Natural killer cell (primary cell): ENCODE measurements around the gene MYL7. TPM values are rescaled to one million over a fixed set of nuclear protein-coding genes. Genes with fewer than 3 reads are reported as not detected.

Source experiments
- ATAC-seq, 3 donors: fragments of 150-1000 bp in 2 of 3; fragments of 200-7000 bp in 1 of 3; cut with Tn5 transposase; 1 replicate in 1 of 3; 2 replicates in 2 of 3; pipeline ENCODE4 v1.10.0; 2021; ENCODE audit warnings: mild to moderate bottlenecking in 2 of 3, moderate library complexity in 2 of 3
- DNase-seq, 2 donors: peaks; one replicate each; pipeline versions ENCODE4 v3.0.0 to v3.0.0-alpha.2; 2013 to 2021; ENCODE audit warnings: mixed read lengths in 1 of 2
- H3K27ac ChIP-seq: one replicate; pipeline ENCODE4 v1.5.1; 2013; ENCODE audit warnings: mild to moderate bottlenecking, low read length
- H3K27me3 ChIP-seq: one replicate; pipeline ENCODE4 v1.6.1; 2013; ENCODE audit warnings: low read length; ENCODE audit not compliant: control insufficient read depth, insufficient read depth
- H3K36me3 ChIP-seq: one replicate; pipeline ENCODE4 v1.6.1; 2013; ENCODE audit warnings: low read length; ENCODE audit not compliant: control insufficient read depth, insufficient read depth
- H3K4me1 ChIP-seq: one replicate; pipeline ENCODE4 v1.6.1; 2013; ENCODE audit warnings: low read length; ENCODE audit not compliant: control insufficient read depth, insufficient read depth
- H3K4me3 ChIP-seq: one replicate; pipeline ENCODE4 v1.5.1; 2013; ENCODE audit warnings: low read length
- H3K9me3 ChIP-seq: one replicate; pipeline ENCODE4 v1.6.1; 2013; ENCODE audit warnings: low read length; ENCODE audit not compliant: control insufficient read depth, insufficient read depth
- H3K27ac Mint-ChIP-seq, 2 donors: one replicate each; pipeline ENCODE4 v1.8.0; 2022; ENCODE audit warnings: mild to moderate bottlenecking in 2 of 2, mixed read lengths in 2 of 2, moderate library complexity in 1 of 2
- H3K27me3 Mint-ChIP-seq, 2 donors: one replicate each; pipeline ENCODE4 v1.8.0; 2022; ENCODE audit warnings: low read depth in 2 of 2, mixed read lengths in 2 of 2
- H3K36me3 Mint-ChIP-seq: one replicate; pipeline ENCODE4 v1.8.0; 2022; ENCODE audit warnings: mixed read lengths
- H3K4me1 Mint-ChIP-seq, 2 donors: one replicate each; pipeline ENCODE4 v1.8.0; 2022; ENCODE audit warnings: mixed read lengths in 2 of 2
- H3K4me3 Mint-ChIP-seq: one replicate; pipeline ENCODE4 v1.8.0; 2022; ENCODE audit warnings: mild to moderate bottlenecking, moderate library complexity, mixed read lengths
- H3K9me3 Mint-ChIP-seq, 2 donors: one replicate each; pipeline ENCODE4 v1.8.0; 2022; ENCODE audit warnings: mixed read lengths in 2 of 2
- CTCF ChIP-seq: fragments of 200-600 bp; IDR thresholded peaks from one replicate; pipeline ENCODE4 v1.8.0; 2022; ENCODE audit warnings: antibody characterized with exemption
- WGBS: methylation state at CpG from one replicate; pipeline ENCODE4 v1.1.7; 2013; ENCODE audit warnings: missing lambda C conversion rate; ENCODE audit not compliant: insufficient coverage; 5-methylcytosine and 5-hydroxymethylcytosine counted together
- intact Hi-C: fragments of 100-400 bp; cut with micrococcal nuclease; formaldehyde crosslinking; loops from one replicate; pipeline ENCODE4 v1.14.2; 2022
- total RNA-seq, 4 donors: library from RNA; stranded (reverse); fragments of 120-200 nt in 1 of 4; gene quantifications; one replicate each; pipeline versions ENCODE4 v1.2.3 to v1.2.4, GENCODE V29; 2013 to 2022

MYL7 gene
- total RNA-seq, 3 donors from 2014 or later (not counting 1 experiment from before 2014, with no cell fraction given) = not detected

GRCh38 chr7:44109991-44110390 lies 31.1 kb downstream of the MYL7 start:
- Histone ChIP-seq H3K36me3 (no peaks in the 10 kb centered on the region), H3K9me3 (no peaks in the 10 kb centered on the region), H3K27ac (no peak overlapping the region), H3K4me1 (peaks cover 10% of the 10 kb centered on the region), H3K4me3 (no peak overlapping the region), H3K27me3 (peaks cover 2% of the 10 kb centered on the region)
- DNase-seq (no peak), ATAC-seq (no peak)
- peaks cover 7% of the 10 kb centered on the region in 2 donors for H3K4me1 Mint-ChIP-seq
- H3K9me3 Mint-ChIP-seq = no peaks in the 10 kb centered on the region
- H3K27ac Mint-ChIP-seq = no peak overlapping the region
- no peak for TF ChIP-seq CTCF
- H3K27me3 Mint-ChIP-seq = peaks cover 0 to 3% of the 10 kb centered on the region in 2 donors
- H3K36me3 Mint-ChIP-seq = no peaks in the 10 kb centered on the region
- intact Hi-C loops = no loop called here
- H3K4me3 Mint-ChIP-seq = no peak overlapping the region
- 95% methylated on average over 18 of the region's 18 CpGs for WGBS

- Histone ChIP-seq H3K9me3 (no peaks in the 10 kb centered on the region), H3K36me3 (no peaks in the 10 kb centered on the region), H3K4me3 (no peak overlapping the region), H3K27ac (no peak overlapping the region), H3K27me3 (peaks cover 4% of the 10 kb centered on the region), H3K4me1 (peaks cover 15% of the 10 kb centered on the region)
- Mint-ChIP-seq H3K9me3 (no peaks in the 10 kb centered on the region), H3K36me3 (no peaks in the 10 kb centered on the region), H3K4me3 (no peak overlapping the region), H3K27me3 (peaks cover 0 to 3% of the 10 kb centered on the region in 2 donors), H3K4me1 (peaks cover 7% of the 10 kb centered on the region in 2 donors), H3K27ac (no peak overlapping the region)
- intact Hi-C loops = no loop called here
- no peak for DNase-seq
- WGBS = 86% methylated on average over 21 of the region's 21 CpGs
- no peak for ATAC-seq
- TF ChIP-seq CTCF = no peak
Measured at GRCh38 chr7:44108768-44109750, 32.1 kb downstream of the MYL7 start.

- Histone ChIP-seq H3K4me1 (peaks cover 20% of the 10 kb centered on the region), H3K4me3 (no peak overlapping the region), H3K27me3 (peaks cover 4% of the 10 kb centered on the region), H3K36me3 (no peaks in the 10 kb centered on the region), H3K27ac (no peak overlapping the region), H3K9me3 (no peaks in the 10 kb centered on the region)
- H3K4me3 Mint-ChIP-seq = no peak overlapping the region
- DNase-seq (no peak), ATAC-seq (no peak)
- intact Hi-C loops = no loop called here
- 86% methylated on average over 21 of the region's 21 CpGs for WGBS
- no peaks in the 10 kb centered on the region for H3K36me3 Mint-ChIP-seq
- no peaks in the 10 kb centered on the region for H3K9me3 Mint-ChIP-seq
- TF ChIP-seq CTCF = no peak
- H3K4me1 Mint-ChIP-seq = peaks cover 7 to 11% of the 10 kb centered on the region in 2 donors
- H3K27me3 Mint-ChIP-seq = peaks cover 0 to 6% of the 10 kb centered on the region in 2 donors
- no peak overlapping the region for H3K27ac Mint-ChIP-seq
Measured at GRCh38 chr7:44107961-44108767, 33.0 kb downstream of the MYL7 start.
